Measurements from ENCODE around the gene CIROP.

Gene CIROP

DNA sequence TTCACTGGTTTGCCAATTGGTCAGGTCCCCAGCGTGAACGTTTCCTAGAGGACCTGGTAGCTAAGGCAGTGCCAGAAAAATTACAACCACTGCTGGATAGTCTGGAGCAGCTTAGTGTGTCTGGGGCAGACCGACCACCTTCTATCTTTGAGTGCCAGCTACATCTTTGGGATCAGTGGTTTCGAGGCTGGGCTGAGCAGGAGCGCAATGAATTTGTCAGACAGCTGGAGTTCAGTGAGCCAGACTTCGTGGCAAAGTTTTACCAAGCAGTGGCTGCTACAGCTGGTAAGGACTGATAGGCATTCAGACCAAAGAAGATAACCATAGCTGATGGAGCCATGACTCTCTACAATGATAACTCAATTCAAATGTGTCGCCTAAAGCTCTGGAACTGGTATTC is 7.0 kb downstream of the CIROP start:
- TF ChIP-seq BACH2 (CRISPR knock-in tag; IDR thresholded peaks at IDR 0.05; ENCODE audit: borderline replicate concordance) = no peak
- no peak for TF ChIP-seq ARNTL (CRISPR knock-in tag; IDR thresholded peaks at IDR 0.05; ENCODE audit: borderline replicate concordance, low read depth)
- no peak for TF ChIP-seq CSDC2 (CRISPR knock-in tag; IDR thresholded peaks at IDR 0.05)
- no peak for TF ChIP-seq ZNF8 (CRISPR knock-in tag; IDR thresholded peaks at IDR 0.05)
- TF ChIP-seq, protein P1, sequence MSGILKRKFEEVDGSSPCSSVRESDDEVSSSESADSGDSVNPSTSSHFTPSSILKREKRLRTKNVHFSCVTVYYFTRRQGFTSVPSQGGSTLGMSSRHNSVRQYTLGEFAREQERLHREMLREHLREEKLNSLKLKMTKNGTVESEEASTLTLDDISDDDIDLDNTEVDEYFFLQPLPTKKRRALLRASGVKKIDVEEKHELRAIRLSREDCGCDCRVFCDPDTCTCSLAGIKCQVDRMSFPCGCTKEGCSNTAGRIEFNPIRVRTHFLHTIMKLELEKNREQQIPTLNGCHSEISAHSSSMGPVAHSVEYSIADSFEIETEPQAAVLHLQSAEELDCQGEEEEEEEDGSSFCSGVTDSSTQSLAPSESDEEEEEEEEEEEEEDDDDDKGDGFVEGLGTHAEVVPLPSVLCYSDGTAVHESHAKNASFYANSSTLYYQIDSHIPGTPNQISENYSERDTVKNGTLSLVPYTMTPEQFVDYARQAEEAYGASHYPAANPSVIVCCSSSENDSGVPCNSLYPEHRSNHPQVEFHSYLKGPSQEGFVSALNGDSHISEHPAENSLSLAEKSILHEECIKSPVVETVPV (CRISPR knock-in tag; IDR thresholded peaks at IDR 0.05) = no peak
- TF ChIP-seq ZNF565 (CRISPR knock-in tag; conservative IDR thresholded peaks at IDR 0.05; ENCODE audit: low read depth) = no peak
- no peak for TF ChIP-seq PPARA (CRISPR knock-in tag; IDR thresholded peaks at IDR 0.05; ENCODE audit: borderline replicate concordance)
- TF ChIP-seq OSR1 (CRISPR knock-in tag; IDR thresholded peaks at IDR 0.05) = no peak
- no peak for TF ChIP-seq ZNF70 (CRISPR knock-in tag; IDR thresholded peaks at IDR 0.05)
- no peak for TF ChIP-seq SNAI2 (CRISPR knock-in tag; IDR thresholded peaks at IDR 0.05)
- TF ChIP-seq TCF4 (CRISPR knock-in tag; IDR thresholded peaks at IDR 0.05; ENCODE audit: borderline replicate concordance) = no peak
- no peak for TF ChIP-seq ZFP3 (CRISPR knock-in tag; IDR thresholded peaks at IDR 0.05)
- no peak for TF ChIP-seq ZC3H10 (CRISPR knock-in tag; IDR thresholded peaks at IDR 0.05)
- TF ChIP-seq, protein P2, sequence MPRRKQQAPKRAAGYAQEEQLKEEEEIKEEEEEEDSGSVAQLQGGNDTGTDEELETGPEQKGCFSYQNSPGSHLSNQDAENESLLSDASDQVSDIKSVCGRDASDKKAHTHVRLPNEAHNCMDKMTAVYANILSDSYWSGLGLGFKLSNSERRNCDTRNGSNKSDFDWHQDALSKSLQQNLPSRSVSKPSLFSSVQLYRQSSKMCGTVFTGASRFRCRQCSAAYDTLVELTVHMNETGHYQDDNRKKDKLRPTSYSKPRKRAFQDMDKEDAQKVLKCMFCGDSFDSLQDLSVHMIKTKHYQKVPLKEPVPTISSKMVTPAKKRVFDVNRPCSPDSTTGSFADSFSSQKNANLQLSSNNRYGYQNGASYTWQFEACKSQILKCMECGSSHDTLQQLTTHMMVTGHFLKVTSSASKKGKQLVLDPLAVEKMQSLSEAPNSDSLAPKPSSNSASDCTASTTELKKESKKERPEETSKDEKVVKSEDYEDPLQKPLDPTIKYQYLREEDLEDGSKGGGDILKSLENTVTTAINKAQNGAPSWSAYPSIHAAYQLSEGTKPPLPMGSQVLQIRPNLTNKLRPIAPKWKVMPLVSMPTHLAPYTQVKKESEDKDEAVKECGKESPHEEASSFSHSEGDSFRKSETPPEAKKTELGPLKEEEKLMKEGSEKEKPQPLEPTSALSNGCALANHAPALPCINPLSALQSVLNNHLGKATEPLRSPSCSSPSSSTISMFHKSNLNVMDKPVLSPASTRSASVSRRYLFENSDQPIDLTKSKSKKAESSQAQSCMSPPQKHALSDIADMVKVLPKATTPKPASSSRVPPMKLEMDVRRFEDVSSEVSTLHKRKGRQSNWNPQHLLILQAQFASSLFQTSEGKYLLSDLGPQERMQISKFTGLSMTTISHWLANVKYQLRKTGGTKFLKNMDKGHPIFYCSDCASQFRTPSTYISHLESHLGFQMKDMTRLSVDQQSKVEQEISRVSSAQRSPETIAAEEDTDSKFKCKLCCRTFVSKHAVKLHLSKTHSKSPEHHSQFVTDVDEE (CRISPR knock-in tag; IDR thresholded peaks at IDR 0.05) = no peak
- no peak for TF ChIP-seq RARB (CRISPR knock-in tag; IDR thresholded peaks at IDR 0.05)
- TF ChIP-seq, protein P3, sequence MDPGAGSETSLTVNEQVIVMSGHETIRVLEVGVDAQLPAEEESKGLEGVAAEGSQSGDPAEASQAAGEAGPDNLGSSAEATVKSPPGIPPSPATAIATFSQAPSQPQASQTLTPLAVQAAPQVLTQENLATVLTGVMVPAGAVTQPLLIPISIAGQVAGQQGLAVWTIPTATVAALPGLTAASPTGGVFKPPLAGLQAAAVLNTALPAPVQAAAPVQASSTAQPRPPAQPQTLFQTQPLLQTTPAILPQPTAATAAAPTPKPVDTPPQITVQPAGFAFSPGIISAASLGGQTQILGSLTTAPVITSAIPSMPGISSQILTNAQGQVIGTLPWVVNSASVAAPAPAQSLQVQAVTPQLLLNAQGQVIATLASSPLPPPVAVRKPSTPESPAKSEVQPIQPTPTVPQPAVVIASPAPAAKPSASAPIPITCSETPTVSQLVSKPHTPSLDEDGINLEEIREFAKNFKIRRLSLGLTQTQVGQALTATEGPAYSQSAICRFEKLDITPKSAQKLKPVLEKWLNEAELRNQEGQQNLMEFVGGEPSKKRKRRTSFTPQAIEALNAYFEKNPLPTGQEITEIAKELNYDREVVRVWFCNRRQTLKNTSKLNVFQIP (CRISPR knock-in tag; IDR thresholded peaks at IDR 0.05; ENCODE audit: borderline replicate concordance, low read depth) = no peak
- TF ChIP-seq, protein P4, sequence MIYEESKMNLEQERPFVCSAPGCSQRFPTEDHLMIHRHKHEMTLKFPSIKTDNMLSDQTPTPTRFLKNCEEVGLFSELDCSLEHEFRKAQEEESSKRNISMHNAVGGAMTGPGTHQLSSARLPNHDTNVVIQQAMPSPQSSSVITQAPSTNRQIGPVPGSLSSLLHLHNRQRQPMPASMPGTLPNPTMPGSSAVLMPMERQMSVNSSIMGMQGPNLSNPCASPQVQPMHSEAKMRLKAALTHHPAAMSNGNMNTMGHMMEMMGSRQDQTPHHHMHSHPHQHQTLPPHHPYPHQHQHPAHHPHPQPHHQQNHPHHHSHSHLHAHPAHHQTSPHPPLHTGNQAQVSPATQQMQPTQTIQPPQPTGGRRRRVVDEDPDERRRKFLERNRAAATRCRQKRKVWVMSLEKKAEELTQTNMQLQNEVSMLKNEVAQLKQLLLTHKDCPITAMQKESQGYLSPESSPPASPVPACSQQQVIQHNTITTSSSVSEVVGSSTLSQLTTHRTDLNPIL (CRISPR knock-in tag; IDR thresholded peaks at IDR 0.05; ENCODE audit: low read depth) = no peak
- no peak for TF ChIP-seq ISL1 (CRISPR knock-in tag; IDR thresholded peaks at IDR 0.05)
- no peak for TF ChIP-seq ZFP30 (CRISPR knock-in tag; IDR thresholded peaks at IDR 0.05)
- ATAC-seq = no peak

DNA sequence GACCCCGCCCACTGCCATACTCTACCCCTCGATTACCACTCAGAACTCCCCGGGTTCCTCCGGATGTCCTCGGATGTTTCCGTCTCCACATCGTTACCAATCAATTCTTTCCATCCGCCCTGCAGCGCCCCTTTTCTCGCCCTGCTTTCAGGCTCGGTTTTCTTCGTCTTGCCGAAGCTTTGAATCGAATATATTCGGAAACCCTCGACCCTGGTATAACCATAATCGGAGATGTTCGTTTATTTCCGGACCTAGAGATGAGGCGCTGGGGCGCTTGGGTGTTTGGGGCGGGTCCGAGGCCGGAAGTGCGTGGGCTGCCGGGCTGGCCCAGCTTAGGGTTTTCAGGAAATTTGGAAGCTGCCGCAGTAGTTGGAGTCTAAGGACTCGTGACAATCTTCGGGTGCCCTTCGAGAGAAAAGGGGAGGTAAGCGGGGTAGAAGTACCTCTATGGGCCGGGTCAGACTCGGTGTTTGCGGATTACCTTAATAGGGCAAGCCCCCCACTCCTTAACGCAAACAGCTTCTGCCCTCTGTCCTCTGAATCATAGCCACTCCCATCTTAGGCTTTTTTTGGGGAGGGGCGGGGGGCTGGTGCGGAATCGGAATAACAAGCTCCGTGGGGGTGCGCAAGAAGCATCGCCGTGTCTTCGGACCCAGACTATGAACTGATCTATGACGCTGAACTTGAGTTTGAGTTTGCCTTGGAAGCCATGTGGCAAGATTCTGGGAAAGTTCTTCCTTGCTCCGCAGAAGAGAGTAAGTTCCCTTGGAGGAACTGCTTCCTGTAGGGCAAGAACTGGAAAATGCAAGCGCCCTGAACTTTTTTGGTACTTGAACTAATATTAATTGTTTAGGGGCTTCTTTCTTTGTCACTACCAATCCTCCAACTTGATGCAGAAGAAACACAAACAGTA is 9.3 kb downstream of the CIROP start, which contains the start of gene C14orf119:
C14orf119 (plus strand) TSS at position 310 of the 913 bp plus-strand sequence. CDS start 2,154 bp downstream, outside the sequence.
- no peak for TF ChIP-seq ESRRG (CRISPR knock-in tag; IDR thresholded peaks at IDR 0.05)
- TF ChIP-seq, protein P2 (CRISPR knock-in tag; IDR thresholded peaks at IDR 0.05) = no peak
- TF ChIP-seq, protein P5, sequence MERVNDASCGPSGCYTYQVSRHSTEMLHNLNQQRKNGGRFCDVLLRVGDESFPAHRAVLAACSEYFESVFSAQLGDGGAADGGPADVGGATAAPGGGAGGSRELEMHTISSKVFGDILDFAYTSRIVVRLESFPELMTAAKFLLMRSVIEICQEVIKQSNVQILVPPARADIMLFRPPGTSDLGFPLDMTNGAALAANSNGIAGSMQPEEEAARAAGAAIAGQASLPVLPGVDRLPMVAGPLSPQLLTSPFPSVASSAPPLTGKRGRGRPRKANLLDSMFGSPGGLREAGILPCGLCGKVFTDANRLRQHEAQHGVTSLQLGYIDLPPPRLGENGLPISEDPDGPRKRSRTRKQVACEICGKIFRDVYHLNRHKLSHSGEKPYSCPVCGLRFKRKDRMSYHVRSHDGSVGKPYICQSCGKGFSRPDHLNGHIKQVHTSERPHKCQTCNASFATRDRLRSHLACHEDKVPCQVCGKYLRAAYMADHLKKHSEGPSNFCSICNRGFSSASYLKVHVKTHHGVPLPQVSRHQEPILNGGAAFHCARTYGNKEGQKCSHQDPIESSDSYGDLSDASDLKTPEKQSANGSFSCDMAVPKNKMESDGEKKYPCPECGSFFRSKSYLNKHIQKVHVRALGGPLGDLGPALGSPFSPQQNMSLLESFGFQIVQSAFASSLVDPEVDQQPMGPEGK (CRISPR knock-in tag; IDR thresholded peaks at IDR 0.05; ENCODE audit: borderline replicate concordance) = peak; percentile 86; the same call in 1 of the 2 replicates
- TF ChIP-seq, protein P3 (CRISPR knock-in tag; IDR thresholded peaks at IDR 0.05; ENCODE audit: borderline replicate concordance, low read depth) = no peak
- peak; percentile 22; the same call in 1 of the 2 replicates for TF ChIP-seq ZFP3 (CRISPR knock-in tag; IDR thresholded peaks at IDR 0.05)
- peak; percentile 94 for ATAC-seq
